LNCAP (cell line): ENCODE results near the gene SRGAP3.

Source experiments
- CTCF ChIP-seq: fragments of 450-650 bp; IDR thresholded peaks from 2 replicates; pipeline ENCODE4 v1.5.1; 2017; ENCODE audit warnings: mild to moderate bottlenecking

Gene SRGAP3

GRCh38 chr3:9179826-9180763 is 69.4 kb downstream of the SRGAP3 start:
- TF ChIP-seq CTCF: no peak

- TF ChIP-seq CTCF: no peak
Observed at GRCh38 chr3:9178697-9179096, 70.7 kb downstream of the SRGAP3 start.

- TF ChIP-seq CTCF: no peak
Observed at GRCh38 chr3:9175421-9175820, 74.0 kb downstream of the SRGAP3 start.

GRCh38 chr3:9173445-9173844 is 76.0 kb downstream of the SRGAP3 start:
- TF ChIP-seq CTCF: no peak

GRCh38 chr3:9172851-9173321 is 76.6 kb downstream of the SRGAP3 start:
- TF ChIP-seq CTCF: no peak; the same call in 1 of the 2 replicates

- no peak for TF ChIP-seq CTCF
Observed at GRCh38 chr3:9170851-9171160, 78.6 kb downstream of the SRGAP3 start.

GRCh38 chr3:9169956-9170850 is 79.2 kb downstream of the SRGAP3 start:
- no peak for TF ChIP-seq CTCF
